HG03378 (cell line): ENCODE data around the gene TRERF1.
"Not testable (repeated sequence)": the region's sequence is repeated elsewhere in the genome, so short reads cannot be mapped to it uniquely, and the experiment has no call there.

ENCODE experiments used
- ATAC-seq: cut with Tn5 transposase; IDR thresholded peaks from one replicate; pipeline ENCODE4 v1.9.1; 2021; ENCODE audit warnings: mild to moderate bottlenecking, moderate library complexity; ENCODE audit not compliant: unreplicated experiment

TRERF1 gene, protein sequence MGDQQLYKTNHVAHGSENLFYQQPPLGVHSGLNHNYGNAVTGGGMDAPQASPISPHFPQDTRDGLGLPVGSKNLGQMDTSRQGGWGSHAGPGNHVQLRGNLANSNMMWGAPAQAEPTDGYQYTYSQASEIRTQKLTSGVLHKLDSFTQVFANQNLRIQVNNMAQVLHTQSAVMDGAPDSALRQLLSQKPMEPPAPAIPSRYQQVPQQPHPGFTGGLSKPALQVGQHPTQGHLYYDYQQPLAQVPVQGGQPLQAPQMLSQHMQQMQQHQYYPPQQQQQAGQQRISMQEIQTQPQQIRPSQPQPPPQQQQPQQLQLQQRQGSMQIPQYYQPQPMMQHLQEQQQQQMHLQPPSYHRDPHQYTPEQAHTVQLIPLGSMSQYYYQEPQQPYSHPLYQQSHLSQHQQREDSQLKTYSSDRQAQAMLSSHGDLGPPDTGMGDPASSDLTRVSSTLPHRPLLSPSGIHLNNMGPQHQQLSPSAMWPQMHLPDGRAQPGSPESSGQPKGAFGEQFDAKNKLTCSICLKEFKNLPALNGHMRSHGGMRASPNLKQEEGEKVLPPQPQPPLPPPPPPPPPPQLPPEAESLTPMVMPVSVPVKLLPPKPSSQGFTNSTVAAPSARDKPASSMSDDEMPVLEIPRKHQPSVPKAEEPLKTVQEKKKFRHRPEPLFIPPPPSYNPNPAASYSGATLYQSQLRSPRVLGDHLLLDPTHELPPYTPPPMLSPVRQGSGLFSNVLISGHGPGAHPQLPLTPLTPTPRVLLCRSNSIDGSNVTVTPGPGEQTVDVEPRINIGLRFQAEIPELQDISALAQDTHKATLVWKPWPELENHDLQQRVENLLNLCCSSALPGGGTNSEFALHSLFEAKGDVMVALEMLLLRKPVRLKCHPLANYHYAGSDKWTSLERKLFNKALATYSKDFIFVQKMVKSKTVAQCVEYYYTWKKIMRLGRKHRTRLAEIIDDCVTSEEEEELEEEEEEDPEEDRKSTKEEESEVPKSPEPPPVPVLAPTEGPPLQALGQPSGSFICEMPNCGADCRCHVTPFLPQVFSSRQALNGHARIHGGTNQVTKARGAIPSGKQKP (N-terminal part only)

DNA sequence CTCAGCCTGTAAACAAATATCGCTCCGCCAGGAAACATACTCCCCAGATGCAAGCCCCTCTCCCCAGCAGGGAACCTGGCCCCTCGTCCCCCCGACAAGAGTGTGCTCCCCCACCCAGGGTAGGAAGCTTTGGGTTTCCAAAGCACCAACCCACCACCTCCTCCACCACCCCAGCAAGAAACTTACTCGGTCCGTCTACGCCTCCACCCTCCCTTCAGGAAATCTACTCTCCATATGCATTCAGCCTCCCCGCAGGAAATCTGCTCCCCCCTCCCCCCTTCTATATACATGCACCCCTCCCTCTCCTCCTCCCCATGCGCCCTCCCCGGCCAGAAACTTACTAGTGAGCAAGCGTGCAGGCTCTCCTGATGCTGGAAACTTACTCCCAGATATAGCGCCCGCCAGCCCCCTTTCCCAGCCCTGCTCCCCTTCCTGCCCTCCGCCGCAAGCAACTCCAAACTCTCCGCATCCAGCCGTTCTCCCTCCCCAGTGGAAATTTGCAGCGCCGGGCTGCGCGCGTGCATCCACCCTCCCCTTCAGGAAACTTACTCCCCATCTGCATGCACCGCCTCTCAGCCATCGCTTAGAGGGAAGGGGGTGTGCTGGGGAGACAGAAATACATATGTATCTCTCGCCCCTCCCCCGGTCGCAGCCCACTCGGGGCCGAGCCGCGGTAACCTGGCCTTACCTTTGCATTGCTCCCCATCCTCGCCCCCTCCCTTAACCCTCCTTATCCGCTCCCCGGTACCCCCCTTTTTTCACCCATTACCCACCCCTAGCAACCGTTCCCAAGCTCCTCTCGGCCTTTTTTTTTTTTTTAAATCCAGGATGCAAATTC lies at the start of gene TRERF1:
TRERF1 (minus strand) TSS at position 594 of the 838 bp plus-strand sequence. CDS start 182,336 bp downstream, outside the sequence.
- no peak for ATAC-seq

DNA sequence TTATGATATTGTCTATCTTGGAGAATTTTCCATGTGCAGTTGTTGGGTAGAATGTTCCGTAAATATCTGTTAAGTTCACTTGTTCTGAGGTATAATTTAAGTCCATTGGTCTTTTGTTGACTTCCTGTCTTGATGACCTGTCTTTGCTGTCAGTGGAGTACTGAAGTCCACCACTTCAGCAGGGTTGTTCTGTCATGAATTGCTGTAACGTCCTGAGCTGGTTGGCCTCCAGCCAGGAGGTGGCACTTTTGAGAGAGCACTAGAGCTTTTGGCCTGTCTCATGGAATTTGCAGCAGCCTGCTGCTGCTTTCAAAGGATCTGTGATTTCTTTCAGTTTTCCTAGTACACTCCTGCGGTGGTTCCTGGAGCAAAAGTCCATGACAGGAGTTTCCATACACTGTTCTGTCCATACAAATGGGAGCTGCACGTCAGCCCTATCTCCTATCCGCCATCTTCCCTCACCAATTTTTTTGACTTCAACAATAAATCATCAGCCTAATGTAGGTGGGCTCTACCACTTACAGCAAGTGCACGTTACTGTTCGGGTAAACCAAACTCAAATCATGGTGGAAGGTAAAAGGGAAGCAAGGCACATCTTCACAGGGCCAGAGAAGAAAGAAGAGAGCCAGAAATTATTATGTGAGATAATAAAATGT lies 46.9 kb upstream of the TRERF1 start:
- no peak for ATAC-seq

DNA sequence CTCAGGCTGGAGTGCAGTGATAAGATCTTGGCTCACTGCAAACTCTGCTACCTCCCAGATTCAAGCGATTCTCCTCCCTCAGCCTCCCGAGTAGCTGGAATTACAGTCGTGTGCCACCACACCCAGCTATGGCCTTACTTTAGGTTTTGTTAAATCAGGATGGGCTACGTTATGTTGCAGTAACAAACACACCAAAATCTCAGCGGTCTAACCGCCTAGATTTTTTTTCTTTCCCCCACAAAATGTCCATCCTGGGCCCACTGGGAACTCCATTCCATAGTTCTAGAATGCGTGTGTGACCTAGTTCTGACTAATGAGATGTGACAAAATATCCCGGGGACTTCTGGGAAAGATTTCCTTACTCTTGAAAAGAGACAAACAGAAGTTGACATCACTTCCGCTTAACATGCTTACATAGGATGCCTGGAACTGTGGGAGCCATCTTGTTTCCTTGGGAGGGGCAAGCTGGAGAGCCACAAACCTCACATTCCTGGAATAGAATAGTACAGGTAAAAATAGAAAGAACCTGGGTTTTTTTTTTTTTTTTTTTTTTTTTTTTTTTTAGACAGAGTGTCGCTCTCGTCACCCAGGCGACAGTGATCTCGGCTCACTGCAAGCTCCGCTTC lies 42.3 kb upstream of the TRERF1 start:
- no peak for ATAC-seq

DNA sequence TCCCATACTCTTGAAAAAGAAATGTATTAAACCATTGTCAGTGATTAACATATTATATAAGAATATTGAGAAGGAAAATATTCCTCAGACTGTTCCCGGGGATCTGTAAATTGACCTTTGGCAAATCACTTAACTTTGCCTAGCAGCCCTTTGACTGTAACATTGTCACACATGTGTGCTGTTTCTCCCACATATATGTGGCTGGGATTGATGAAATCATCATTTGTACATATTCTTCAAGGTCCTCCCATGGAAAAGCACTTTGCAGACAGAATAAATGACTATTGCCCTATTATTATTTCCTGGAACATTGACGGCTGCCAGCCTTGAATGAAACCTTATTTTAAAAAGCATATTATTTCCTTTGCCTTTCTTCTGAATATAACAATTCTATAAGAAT lies 36.4 kb upstream of the TRERF1 start:
- no peak for ATAC-seq

GRCh38 chr6:42484261-42484660 lies 32.5 kb upstream of the TRERF1 start:
- no peak for ATAC-seq

- ATAC-seq, result no peak
Observed at GRCh38 chr6:42482174-42482573, 30.4 kb upstream of the TRERF1 start.

DNA sequence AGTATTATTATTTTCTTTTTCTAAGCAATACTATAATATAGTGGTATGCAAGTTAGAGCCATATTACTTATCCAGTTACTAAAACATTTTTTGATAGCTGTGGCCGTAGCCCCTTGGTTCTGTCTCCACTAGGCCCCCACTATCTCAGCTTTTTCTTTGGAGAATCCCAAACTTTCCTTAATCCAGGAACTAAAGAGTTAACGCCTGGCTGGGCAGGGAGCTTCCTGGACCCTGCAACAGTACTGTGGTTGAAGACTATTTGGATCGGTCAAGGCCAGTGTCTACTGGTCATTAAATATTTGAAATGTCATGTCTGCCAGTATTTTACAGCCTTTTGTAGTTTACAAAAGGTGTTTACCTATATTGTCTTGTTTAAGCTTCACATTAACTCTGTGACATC lies 20.0 kb upstream of the TRERF1 start:
- no peak for ATAC-seq

DNA sequence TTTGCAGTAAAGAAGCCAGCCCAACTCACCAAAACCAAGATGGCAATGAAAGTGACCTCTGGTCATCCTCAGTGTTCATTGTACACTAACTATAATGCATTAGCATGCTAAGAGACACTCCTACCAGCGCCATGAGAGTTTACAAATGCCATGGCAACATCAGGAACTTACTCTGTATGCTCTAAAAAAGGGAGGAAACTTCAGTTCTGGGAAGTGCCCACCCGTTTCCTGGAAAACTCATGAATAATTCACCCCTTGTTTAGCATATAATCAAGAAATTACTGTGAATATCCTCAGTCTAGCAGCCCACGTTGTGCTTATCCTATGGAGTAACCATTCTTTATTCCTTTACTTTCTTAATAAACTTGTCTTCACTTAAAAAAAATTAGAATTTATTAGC lies 19.4 kb upstream of the TRERF1 start:
- ATAC-seq, result no peak

DNA sequence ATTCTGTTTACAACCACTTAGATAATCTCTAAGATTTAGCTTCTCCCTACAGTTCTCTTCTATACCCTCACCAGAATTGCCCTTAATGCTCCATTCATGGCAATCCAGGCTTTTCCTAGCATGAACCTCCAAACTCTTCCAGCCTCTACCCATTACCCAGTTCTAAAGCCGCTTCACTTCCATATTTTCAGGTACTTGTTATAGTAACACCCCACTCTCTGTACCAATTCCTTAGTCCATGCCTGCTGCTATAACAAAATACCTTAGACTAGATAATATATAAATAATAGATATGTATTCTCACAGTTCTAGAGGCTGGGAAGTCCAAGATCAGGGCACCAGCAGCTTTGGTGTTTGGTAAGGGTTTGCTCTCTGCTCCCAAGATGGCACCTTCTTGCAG lies 16.5 kb upstream of the TRERF1 start:
- no peak for ATAC-seq

- no peak for ATAC-seq
Observed at GRCh38 chr6:42467651-42468050, 15.9 kb upstream of the TRERF1 start.

DNA sequence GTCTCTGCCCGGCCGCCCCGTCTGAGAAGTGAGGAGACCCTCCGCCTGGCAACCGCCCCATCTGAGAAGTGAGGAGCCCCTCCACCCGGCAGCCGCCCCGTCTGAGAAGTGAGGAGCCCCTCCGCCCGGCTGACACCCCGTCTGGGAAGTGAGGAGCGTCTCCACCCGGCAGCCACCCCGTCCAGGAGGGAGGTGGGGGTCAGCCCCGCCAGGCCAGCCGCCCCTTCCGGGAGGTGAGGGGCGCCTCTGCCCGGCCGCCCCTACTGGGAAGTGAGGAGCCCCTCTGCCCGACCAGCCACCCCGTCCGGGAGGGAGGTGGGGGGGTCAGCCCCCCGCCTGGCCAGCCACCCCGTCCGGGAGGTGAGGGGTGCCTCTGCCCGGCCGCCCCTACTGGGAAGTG lies 14.7 kb upstream of the TRERF1 start:
- not testable (repeated sequence) for ATAC-seq

GRCh38 chr6:42462474-42462972 lies 10.8 kb upstream of the TRERF1 start:
- ATAC-seq, result no peak

GRCh38 chr6:42460883-42461282 lies 9.2 kb upstream of the TRERF1 start:
- no peak for ATAC-seq

DNA sequence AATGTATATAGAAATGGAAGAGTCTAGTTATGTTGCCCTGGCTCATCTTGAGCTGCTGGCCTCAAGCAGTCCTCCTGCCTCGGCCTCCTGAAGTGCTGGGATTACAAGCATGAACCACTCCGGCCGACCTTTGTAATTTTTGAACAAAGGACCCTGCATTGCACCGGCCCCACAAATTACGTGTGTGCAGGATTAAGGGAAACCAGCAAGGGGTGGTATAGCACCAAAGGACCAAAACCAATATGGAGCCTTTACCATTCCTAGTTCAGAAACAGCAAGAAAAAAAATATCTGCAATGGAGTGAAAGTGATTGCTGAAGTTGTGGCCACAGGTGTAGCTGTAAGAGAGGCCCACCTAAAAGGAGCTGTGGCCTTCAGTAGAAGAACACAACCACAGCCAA lies 8.2 kb upstream of the TRERF1 start:
- ATAC-seq, result no peak

DNA sequence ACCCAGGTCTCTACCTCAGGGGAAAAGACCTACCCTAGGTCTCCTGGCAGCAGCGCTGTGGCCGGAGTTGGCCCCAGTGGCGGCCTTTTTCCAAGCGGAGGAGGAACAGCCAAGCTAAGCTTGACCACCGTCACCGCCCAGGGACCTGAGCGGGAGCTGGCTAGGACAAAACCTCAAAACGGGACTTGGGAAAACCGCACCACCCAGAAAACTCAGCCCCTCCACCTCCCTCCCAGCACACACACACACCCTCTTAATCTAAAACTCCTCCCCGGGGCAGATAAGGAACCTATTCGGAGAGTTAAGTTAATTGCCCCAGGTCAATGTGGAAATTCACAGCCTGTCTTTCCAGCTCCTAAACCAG lies 2.7 kb upstream of the TRERF1 start:
- no peak for ATAC-seq

DNA sequence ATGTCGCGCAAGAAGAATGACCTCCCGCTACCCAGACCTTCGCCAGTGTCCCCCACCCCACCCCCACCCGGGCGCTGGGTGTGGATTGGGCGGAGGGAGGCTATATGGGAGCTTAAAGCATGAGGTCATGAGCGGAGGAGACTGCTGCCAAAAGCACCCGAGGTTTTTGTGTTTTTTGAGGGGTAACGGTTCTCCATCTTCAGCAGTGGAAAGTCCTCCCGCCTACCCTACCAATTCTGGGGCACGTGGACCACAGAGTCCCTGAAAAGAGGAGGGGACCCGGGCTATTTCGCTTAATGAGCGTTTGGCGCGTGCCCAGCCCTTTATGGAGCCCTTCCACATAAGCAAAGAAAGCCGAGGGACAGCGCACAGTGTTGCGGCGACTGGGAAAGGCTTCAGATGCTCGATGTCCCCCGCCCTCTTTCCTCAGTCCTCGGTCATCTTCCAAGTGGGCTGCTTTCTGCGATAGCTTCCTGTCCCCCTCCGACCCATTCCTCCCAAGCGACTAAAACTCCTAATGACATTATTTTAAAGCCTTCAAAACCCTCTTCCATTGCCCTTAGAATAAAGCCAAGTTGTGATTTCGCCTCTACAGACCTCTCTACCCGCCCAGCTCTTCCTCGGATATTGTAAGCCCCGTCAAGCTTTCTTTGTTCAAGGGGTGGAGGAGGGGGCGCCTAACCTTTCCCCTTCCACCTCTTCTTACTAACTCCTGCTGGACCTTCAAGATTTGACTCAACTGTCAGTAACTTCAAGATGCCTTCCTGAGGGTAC lies 2.1 kb upstream of the TRERF1 start:
- ATAC-seq, result no peak

- ATAC-seq, result peak; percentile 40
Observed at GRCh38 chr6:42453031-42453653, 1.4 kb upstream of the TRERF1 start.
